Activated CD8-positive, alpha-beta memory T cell treated with anti-CD3 and anti-CD28 coated beads for 24 hours (primary cell): ENCODE measurements around the gene C2CD4D.
A peak's percentile ranks its signal among the peaks of the same experiment; 100 is the strongest.
"Not testable (repeated sequence)": the region's sequence is repeated elsewhere in the genome, so short reads cannot be mapped to it uniquely, and the experiment has no call there.

Experiments
- DNase-seq: peaks from one replicate; pipeline ENCODE4 v3.0.0-alpha.2; 2020

The C2CD4D gene

GRCh38 chr1:151839457-151840403, at the start of gene C2CD4D:
TSS of gene C2CD4D (minus strand) at chr1:151839820. CDS start at chr1:151838989, 831 bp downstream.
- peak; percentile 87 for DNase-seq

GRCh38 chr1:151888972-151889570, 49.5 kb upstream of the C2CD4D start:
- no peak for DNase-seq

- DNase-seq: no peak
Measured at GRCh38 chr1:151887028-151887427, 47.4 kb upstream of the C2CD4D start.

DNA sequence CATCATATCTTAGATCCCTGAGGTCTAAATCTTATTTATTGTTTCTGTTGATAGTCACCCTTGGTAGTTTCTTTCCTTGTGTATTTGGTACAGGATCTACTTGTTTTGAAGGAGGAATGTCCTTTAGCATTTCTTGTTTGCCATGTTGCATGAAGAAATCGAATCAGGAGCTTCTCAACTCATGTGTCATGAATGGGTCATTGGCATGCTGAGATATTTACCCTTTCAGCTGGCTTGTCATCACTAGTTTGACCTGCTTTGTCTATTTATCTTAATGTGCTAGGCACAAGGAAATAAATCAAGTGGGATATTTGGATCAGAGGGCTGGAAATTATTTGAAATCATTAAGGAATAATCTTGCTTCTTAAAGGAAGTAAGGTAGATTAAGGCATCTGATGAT, 45.9 kb upstream of the C2CD4D start:
- no peak for DNase-seq

DNA sequence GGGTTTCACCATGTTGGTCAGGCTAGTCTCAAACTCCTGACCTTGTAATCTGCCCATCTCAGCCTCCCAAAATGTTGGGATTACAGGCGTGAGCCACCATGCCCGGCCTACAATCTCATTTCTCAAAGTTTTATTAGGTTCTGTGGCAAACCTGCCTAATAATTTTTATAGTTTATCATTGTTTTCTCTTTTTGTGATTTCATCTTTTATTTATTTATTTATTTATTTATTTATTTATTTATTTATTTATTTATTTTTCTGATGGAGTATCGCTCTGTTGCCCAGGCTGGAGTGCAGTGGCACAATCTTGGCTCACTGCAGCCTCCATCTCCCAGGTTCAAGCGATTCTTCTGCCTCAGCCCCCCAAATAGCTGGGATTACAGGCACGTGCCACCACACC, 45.3 kb upstream of the C2CD4D start:
- not testable (repeated sequence) for DNase-seq

- not testable (repeated sequence) for DNase-seq
Measured at GRCh38 chr1:151884445-151884844, 44.8 kb upstream of the C2CD4D start.

- not testable (repeated sequence) for DNase-seq
Measured at GRCh38 chr1:151883898-151884297, 44.3 kb upstream of the C2CD4D start.

GRCh38 chr1:151882918-151883317, 43.3 kb upstream of the C2CD4D start:
- not testable (repeated sequence) for DNase-seq

DNA sequence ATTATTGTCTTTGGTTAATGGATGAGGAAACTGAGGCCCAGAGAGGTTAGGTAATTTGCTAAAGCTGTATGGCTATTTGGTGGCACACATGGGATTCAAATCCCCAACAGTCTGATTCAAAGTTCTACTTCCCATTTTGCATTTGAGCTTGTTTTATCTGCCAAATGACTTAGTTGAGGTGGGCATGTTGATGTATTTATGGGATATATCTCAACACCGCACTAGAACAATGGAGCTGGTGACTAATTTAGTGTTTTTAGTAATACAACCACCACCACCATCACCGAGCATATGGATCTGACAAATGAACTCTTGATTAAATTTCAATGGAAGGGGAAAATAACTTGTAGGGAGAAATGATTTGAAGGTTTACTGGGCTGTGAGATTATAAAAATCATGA, 42.8 kb upstream of the C2CD4D start:
- DNase-seq: no peak

- DNase-seq: no peak
Measured at GRCh38 chr1:151881479-151881878, 41.9 kb upstream of the C2CD4D start.

DNA sequence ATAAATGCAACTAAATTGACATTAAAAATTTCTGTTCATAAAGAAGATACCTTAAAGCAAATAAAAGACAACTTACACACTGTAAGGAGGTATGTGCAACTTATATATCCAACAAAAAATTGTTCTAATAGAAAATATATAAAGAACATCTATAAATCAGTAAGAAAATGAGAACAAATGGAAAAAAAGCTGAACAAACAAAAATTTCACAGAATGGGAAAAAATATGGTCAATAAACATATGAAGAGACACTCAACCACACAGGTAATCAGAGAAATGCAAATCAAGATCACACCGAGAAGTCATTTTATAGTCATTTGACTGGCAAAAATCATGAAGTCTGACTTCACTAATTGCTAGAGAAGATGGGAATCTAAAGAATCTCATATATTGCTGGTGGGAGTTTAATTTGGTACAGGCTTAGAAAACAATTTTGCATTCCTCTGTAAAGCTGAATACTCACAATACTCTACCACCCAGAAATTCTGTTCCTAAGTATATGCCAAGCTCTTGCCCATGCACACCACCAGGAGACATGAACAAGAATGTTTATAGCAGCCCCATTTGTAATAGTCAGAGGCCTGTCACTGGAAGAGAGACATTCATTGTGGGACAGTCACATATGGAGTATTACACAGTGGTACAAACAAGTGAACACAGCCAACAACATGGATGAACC, 35.9 kb upstream of the C2CD4D start:
- no peak for DNase-seq

DNA sequence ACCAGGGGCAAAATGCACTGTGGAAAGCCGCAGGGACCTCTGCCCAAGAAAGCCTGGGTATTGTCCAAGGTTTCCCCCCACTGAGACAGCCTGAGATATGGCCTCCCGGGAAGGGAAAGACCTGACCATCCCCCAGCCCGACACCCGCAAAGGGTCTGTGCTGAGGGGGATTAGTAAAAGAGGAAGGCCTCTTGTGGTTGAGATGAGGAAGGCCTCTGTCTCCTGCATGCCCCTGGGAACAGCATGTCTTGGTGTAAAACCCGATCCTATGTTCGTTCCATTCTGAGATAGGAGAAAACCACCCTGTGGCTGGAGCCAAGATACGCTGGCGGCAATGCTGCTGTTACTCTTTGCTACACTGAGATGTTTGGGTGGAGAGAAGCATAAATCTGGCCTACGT, 33.2 kb upstream of the C2CD4D start:
- not testable (repeated sequence) for DNase-seq

DNA sequence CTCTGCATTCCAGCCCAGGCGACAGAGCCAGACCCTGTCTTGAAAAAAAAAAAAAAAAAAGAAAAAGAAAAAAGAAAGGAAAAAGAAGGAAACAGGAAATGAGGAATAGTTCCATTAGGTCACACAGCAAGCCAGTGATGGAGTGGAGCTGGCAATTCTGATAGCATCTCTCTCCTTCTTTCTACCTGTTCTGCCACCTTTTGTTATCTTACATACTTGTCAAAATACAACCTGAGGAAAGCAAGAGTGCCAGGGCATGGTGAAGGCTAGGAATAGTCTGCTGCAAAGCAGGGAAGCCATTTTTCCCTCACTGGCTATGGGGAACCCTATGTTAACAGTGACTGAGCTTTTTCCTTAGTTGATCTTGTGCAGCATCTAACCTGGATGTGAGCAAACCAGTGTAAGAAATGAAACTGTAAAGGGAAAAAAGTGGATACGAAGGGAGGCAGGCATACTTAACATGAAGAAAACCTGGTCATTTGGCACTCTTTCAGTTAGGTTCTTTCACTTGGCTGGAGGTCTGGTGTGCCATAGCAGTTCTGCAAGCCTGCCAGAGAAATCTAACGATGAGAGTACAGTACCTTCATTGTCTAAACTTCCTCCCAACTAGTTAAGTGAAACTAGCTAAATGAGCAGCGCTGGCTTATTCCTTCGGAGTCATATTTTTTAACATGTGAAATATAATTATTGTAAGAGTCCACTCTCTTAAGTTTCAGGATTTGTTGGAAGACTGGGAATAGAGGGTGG, 31.8 kb upstream of the C2CD4D start:
- no peak for DNase-seq

DNA sequence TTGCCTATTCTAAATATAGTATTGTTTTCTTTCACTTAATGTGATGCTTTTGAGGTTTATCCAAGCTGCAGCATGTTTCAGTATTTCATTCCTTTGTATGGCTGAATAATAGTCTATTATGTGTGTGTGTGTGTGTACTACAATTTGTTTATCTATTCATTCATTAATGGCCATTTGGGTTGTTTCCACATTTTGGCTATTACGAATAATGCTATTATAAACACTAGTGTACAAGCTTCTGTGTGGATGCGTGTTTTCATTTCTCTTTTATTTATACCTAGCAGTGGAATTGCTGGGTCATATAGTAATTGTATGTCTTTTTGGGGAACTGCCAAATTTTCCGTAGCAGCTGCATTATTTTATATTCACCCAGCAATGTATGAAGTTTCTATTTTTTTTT, 28.9 kb upstream of the C2CD4D start:
- no peak for DNase-seq

DNA sequence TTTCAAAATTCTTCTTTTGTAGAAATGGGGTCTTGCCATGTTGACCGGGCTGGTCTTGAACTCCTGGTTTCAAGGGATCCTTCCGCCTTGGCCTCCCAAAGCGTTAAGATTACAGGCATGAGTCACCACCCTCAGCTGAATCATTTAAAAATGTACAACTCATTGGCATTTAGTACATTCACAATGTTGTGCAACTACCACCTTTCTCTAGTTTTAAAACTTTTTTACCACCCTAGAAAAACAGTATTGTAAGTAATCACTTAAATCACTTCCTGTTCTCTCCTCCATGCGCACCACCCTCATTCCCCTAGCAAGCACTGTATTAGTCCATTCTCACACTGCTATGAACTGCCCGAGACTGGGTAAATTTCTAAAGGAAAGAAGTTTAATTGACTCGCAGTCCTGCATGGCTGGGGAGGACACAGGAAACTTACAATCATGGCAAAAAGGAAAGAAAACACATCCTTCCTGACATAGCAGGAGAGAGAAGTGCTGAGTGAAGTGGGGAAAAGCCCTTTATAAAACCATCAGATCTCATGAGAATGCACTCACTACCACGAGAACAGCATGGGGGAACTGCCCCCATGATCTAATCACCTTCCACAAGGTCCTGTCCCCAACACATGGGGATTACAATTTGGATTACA, 28.3 kb upstream of the C2CD4D start:
- no peak for DNase-seq

DNA sequence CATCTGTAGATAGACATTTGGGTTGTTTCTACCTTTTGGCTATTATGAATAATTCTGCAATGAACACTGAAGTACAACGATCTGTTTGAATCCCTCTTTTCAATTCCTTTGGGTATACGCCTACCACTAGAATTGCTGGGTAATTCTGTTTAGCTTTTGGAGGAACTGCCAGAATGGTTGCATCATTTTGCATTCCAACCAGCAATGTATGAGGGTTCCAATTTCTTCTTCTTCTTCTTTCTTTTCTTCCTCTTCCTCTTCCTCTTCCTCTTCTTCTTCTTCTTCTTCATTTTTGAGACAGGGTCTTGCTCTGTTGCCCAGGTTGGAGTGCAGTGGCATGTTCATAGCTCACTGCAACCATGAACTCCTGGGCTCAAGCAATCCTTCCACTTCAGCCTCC, 27.7 kb upstream of the C2CD4D start:
- no peak for DNase-seq

DNA sequence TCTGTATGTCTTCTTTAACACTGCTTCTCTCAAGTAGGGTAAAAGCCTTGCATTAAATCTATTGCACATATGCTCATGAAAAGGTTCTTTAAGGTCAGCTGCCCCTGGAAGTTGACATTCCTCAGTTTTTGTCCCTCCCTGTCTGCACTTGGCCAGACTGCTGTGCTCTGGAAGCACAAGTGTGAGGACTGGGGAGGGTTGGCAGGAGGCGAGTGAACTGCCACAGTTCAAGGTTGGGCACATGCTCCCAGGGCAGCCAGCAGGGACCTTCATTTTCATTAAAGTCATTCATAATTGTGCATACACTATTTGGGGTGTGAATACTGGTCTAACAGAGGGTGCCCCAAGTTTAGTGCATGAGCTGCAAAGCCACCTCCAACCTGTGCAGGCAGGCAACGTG, 24.8 kb upstream of the C2CD4D start:
- no peak for DNase-seq

GRCh38 chr1:151862604-151863003, 23.0 kb upstream of the C2CD4D start:
- DNase-seq: no peak

DNA sequence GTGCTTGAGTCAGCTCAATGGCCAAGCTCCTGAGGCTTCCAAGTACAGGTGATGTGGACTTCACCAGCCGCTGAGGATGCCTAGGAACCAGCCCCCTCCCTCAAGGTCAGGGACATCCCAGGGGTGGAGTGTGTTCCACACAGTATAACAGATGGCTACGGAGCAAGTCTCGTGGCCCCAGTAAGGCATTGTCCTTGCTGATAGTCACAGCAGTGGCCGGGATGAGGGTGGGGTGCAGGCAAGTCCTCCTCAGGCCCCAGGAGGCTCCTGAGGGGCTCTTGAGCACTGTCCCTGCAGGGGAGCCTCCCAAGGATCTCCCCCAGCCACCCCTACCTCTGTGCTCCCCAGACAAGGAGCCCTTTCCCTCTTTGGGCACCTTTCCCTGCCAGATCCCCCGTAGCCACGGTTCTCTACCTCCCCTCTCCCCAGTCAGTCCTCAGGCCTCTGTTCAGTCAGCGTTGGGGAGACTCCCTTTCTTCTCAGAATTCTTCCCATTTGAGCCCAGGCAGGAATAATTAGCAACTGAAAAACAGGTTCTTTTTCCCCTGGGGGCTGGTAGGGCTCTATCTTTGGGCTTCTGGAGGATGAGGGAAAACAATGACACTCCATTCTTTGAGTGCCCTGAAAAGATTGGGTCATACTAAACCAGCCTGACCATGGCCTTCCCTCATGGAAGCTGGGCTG, 21.0 kb upstream of the C2CD4D start:
- no peak for DNase-seq

DNA sequence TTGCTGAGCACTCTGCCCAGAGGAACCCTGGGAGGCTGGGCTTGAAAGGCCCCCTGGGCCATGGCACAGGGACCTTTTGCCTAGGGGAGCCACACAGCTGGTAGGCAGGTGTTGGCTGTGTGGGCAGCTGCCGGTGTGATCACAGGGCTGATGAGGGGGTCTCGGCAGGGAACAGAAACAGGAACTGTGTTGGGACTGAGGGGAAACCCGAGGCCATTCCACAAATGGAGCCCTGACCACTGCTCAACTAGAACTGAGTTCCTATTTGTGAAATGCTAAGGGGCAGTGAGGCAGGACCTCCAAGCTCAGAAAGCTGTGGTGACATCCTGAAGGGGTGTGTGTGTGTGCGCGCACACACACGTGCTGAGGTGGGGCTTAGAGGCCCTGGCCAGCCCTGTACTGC, 20.3 kb upstream of the C2CD4D start:
- no peak for DNase-seq

DNA sequence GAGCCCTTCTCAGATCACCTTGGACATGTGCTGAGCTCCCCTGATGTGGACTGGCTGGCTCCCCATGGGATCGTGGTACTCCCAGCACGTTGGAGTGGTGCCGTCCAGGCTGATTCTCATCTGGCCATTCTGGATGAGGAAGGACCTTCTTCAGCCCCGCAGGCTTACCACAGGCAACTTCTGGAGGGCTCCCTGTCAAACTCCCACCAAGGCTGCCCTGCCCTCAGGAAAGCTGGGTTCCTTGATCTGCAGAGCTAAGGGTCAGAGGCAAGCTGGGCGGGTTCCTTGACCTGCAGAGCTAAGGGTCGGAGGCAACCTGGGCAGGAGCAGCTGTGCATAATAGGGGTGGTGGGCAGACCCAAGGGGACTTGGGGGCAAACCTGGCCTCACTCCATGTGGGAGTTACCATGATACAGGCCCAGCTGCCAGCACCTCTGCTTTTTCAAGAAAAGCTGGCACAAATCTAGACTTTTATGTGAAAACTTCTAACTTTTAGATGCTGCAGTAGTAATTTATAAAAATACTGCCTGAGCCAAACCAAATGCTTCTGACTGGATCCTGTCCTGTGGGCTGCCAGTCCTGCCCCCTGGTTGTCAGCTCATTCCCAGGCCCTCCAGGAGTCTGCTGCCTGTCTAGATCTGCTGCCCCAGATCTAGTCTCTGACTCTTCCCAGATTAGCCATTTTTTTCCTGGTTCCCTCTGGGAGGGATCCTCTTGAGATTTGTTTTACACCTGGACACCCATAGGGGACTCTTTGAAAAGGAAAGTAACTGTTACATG, 19.5 kb upstream of the C2CD4D start:
- DNase-seq: no peak
